ENCODE measurements around the gene CLEC12A.
"Not testable (repeated sequence)": the region's sequence is repeated elsewhere in the genome, so short reads cannot be mapped to it uniquely, and the experiment has no call there.

The CLEC12A gene

DNA sequence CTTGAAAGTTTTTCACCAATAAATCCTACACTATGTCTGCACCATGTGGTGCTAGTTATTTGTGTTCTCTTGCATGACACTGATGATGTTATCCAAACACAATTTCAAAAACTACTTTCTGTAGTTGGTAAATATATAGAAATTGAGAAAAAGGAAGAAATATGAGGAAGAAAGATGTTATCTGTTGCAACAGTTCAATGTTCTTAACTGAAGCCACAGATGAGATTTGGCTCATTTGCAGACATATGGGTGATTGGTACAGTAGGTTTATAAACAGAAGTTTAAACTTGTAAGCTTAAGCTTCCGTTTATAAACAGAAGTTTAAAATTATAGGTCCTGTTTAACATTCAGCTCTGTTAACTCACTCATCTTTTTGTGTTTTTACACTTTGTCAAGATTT lies at the start of gene CLEC12A:
Gene CLEC12A (plus strand): TSS at position 229 of the 400 bp plus-strand sequence. CDS start 188 bp downstream, outside the sequence.
- DNase-seq = peak; percentile 56

DNA sequence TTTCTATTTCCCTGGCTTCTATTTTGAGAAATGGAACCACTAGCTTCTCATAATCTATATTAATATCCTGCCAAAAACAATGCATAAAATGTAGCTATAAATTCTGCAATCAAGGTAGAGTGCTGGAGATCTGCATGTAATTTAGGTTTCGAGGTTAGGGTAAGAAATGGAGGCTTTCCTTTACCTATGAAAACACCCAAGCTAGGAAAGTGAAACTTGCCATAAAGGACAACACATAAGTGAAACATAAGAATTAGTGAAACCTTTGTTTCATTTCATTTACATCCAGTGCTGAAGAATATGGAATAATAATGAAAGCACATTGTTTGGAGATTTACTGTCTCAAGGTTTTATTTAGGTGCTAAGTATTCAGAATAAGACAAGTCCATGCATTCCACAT lies 48.8 kb upstream of the CLEC12A start:
- no peak for DNase-seq

GRCh38 chr12:9925705-9926393 lies 45.4 kb upstream of the CLEC12A start:
- DNase-seq = peak; percentile 74

DNA sequence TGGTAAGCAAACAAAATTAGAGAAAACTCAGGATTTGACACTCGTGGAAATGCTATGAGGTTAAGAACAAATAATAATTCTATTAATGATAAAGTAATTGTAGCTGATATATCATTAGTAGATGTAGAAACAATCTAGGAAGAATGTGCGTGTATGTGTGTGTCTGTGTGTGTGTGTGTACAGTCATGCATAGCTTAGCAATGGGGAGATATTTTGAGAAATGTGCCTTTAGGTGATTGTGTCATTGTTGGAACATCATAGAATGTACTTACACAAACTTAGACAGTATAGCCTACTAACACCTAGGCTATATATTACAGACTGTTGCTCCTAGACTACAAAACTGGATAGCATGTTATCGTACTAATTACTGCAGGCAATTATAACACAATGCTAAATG lies 44.3 kb upstream of the CLEC12A start:
- DNase-seq = no peak

DNA sequence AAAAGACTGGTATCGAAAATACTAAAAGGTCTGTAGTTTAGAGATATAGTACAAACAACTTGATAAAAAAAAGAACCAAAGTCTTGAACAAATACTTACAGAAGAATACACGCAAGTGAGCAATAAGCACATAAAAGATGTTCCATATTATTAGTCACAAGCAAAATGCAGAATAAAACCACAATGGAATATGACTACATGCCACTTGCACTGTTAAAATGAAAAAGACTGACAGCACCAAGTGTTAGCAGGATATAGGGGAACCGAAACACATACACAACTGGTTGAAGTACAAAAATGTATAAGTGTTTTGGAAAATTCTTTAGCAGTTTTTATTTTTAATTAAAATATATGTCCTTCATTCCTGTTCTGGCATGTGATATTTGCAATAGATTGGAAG lies 42.6 kb upstream of the CLEC12A start:
- DNase-seq = no peak

- DNase-seq = no peak
Measured at GRCh38 chr12:9931245-9931644, 40.0 kb upstream of the CLEC12A start.

DNA sequence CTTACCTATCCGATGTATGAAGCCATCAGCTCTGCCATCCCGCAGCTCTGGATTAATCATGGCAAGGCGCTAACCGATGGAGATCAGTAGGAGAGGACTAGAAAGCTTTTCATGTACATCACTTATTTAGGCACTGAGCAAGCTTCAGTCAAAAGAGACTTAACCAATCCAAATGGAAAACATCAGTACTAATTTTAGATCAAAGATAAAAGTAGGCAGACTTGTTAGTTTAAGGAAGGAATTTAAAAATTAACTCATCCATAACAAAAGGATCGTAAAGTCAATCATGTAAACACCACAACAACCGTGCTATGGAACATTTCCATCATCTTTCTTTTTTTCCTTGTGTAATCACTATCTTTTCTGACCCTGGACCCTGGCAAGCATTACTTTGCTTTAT lies 38.9 kb upstream of the CLEC12A start, which contains the start of gene CLEC2A:
Gene CLEC2A (minus strand): TSS at position 101 of the 400 bp plus-strand sequence. CDS start 41 bp downstream, at position 60.
- no peak for DNase-seq

- DNase-seq = no peak
Measured at GRCh38 chr12:9933958-9934357, 37.3 kb upstream of the CLEC12A start.

DNA sequence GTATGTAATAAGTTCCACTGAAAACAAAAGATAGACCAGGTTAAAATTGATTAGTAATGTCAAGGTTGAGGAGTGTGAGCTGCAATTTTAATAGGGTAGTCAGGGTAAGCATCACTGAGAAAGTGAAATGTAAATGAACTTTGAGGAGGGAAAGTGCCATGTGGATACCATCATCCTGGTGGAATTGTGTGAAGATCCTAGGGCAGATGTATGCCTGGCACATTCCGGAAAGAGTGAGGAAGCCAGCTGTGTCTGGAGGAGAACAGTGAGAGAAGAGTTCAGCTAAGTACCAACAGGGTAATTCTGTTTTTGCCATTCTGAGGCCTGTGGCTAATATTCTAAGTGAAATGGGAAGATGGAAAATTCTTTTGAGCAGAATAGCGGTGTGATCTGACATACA lies 36.2 kb upstream of the CLEC12A start:
- DNase-seq = no peak

- no peak for DNase-seq
Measured at GRCh38 chr12:9936591-9936990, 34.6 kb upstream of the CLEC12A start.

DNA sequence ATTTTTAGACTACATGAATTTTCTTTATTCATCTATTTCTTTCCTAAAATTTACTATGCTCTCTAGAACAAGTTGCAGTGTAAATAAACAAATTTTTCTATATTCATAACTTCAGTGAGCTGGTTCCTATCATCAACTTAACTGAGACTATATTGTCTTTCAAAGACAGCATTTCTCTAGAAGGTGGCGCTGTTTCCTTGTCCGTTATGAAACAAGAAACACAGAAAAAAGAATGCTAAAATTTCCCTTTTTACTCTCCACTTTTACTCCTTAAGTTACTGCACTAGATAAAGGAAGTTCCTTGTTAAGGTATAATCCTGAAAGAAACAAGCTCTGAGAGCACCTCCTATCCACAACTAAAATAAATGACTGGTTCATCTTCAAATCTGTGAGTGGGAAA lies 30.8 kb upstream of the CLEC12A start:
- peak; percentile 83 for DNase-seq

GRCh38 chr12:9941838-9942237 lies 29.4 kb upstream of the CLEC12A start:
- DNase-seq = no peak

DNA sequence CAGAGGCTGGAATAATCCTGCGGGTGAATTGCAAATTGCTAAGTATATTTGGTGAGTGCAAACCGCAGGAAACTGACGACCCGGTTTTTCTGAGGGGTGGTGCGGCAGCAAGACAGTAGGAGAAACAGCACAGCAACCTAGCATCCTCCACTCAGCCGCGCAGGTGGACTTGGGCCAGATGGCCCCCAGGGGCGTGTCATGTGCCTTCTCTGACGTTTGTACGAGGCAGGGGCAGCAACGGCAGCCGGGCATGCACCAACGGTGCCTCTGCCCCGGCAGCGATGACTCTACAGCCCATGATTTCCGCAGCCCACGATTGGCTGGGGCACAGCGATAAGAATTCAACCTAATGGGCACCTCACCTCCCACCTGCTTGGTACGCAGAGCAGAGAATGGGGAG lies 28.0 kb upstream of the CLEC12A start:
- no peak for DNase-seq

DNA sequence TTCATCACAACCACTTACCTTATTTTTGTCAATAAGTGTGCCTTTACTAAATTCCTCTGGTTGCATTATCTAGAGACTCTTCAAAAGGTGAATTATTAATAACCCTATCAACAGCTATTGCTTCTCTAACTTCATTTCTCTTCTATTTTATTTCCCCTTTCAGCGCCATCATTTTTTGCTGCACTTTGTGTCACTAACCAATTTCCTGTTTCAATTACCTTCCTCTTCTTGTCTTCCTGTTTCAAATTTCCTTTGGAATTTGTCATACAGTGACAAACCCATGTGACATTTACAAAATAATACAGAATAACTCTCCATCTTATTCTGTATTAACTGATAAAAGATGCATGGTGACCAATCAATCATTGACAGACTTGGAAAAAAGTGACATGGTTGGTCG lies 26.8 kb upstream of the CLEC12A start:
- DNase-seq = no peak

DNA sequence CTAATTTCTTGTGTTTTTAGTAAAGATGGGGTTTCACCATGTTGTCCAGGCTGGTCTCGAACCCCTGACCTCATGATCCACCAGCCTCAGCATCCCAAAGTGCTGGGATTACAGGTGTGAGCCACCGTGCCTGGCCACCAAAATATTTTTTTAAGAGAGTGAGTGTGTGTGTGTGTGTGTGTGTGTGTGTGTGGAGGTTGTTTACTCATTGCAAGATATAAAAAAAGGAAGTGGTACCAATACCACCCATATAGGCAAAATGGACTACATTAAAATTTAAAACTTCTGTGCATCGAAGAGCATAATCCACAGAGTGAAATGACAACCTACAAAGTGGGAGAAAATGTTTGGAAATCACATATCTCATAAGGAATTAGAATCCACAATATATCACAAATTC lies 23.5 kb upstream of the CLEC12A start:
- DNase-seq = peak; percentile 26

DNA sequence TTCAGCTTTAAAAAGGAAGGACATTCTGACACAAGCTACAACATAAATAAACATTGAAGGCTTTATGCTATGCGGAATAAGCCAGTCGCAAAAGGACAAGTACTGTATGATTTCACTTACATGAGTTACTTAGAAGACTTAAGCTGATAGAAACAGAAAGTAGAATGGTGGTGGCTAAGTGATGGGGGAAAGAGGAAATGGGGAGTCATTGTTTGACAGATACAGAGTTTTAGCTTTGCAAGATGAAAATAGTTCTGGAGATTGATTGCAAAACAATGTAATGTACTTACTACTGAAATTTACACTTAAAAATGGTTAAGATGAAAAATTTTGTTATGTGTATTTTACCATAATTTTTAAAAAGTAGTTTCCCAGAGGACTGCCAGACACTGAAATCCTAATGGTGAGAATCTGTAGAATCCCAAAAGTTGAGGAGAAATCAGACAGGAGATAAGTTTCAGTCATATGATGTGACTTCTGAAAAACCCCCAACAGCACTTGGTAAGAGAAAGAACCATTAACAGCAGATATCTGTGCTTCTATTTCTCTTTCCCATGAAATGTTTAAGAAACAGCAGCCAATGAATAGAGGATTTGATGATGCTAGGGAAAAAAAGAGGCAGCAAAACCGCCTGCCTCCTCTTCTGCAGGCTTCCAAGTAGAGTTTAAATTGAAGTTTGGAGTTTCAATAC lies 22.5 kb upstream of the CLEC12A start:
- DNase-seq = peak; percentile 38

DNA sequence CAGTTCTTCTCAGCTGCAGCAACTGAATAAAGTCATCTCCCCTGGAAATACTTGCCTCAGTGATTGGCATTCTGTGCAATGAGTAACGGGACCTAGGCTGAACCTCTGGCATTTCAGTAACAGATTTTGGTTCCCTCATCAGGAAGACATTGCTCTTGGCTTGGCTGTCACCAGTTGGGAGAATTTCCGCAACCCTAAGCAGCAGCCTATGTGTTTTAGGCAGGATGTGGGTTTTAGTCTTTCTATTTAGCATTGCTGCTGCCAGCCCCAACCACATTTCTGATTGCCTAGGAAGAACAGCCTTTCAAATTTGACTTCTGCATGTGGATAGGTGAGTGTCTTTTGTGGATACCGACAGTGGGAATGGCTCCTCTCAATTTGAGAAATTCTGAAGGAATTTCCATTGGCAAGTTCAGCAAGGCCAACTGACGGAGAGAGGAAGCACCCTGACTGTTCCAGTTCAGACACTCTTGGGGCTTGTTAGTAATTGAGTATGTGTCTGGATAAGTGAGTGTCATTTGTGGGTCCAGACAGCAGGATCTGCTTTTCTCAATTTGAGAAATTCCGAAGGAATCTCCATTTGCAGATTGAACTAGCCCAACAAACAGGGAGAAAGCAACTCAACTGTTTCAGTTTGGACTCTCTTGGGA lies 20.1 kb upstream of the CLEC12A start:
- DNase-seq = no peak

DNA sequence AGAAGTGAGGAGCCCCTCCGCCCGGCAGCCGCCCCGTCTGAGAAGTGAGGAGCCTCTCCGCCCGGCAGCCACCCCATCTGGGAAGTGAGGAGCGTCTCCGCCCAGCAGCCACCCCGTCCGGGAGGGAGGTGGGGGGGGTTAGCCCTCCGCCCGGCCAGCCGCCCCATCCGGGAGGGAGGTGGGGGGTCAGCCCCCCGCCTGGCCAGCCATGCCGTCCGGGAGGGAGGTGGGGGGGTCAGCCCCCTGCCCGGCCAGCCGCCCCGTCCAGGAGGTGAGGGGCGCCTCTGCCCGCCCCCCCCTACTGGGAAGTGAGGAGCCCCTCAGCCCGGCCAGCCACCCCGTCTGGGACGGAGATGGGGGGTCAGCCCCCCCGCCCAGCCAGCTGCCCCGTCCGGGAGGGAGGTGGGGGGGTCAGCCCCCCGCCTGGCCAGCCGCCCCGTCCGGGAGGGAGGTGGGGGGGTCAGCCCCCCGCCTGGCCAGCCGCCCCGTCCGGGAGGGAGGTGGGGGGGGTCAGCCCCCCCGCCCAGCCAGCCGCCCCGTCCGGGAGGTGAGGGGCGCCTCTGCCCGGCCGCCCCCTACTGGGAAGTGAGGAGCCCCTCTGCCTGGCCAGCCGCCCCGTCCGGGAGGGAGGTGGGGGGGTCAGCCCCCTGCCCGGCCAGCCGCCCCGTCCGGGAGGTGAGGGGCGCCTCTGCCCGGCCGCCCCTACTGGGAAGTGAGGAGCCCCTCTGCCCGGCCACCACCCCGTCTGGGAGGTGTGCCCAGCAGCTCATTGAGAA lies 18.1 kb upstream of the CLEC12A start:
- DNase-seq = not testable (repeated sequence)

DNA sequence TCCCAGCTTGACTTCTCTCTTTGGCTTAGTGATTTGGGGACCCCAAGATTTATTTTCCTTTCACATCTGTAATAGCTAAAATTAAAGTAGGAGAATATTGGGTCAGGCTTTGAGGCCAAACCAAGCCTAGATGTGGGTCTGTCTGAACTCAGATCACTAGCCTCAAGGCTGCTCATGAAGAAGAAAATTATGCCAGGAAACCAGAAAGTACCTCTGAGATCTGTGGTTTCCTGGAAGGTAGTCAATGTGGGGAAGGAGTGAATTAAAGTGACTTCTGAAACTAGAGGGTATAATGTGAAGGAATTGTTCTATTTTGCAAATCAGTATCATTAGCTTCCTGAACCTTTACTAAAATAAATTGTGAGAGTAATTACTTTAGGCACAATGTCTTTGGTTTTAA lies 13.4 kb upstream of the CLEC12A start:
- DNase-seq = no peak

- DNase-seq = no peak
Measured at GRCh38 chr12:9960590-9960989, 10.6 kb upstream of the CLEC12A start.

DNA sequence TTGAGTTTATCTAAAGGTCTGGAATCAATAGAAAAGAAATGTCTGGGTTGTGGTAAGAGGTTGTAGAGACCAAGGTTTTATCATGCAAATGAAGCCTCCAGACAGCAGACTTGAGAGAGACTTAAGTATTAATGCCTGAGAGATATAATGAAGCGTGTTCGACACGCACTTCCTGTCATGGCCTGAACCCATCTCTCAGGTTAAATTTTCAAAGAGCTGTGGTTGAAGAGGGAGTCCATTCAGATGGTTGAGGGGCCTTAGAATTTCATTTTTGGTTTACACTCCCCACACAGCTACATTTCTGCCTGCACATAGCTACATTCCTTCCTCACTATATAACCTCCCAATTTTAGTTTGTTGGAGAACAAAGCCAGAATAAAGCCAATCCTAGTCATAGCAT lies 10.1 kb upstream of the CLEC12A start:
- DNase-seq = no peak

GRCh38 chr12:9961901-9962300 lies 9.3 kb upstream of the CLEC12A start:
- no peak for DNase-seq

- no peak for DNase-seq
Measured at GRCh38 chr12:9969673-9970072, 1.5 kb upstream of the CLEC12A start.

Data from OCI-M1 (cell line).